Measurements from ENCODE around the gene INAVA.

DNA sequence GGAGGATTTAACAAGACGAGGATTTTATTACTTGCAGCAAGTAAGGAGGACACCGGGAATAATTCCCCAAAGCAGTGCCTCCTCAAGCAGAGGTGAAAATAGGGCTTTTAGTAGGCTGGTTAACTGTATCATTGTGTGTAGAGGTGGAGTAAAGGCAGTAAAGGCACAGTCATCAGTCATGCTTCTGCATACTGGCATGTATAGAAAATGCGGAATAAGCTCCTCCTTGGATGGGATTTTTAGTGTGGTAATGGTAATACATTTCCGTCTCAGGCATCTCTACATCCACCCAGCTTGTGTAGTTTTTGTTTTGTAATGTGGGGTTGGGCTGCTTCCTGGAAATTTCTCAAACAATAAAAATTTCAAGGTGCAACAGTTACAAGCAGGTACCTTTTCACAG lies 49.3 kb upstream of the INAVA start:
- TF ChIP-seq, protein P1, sequence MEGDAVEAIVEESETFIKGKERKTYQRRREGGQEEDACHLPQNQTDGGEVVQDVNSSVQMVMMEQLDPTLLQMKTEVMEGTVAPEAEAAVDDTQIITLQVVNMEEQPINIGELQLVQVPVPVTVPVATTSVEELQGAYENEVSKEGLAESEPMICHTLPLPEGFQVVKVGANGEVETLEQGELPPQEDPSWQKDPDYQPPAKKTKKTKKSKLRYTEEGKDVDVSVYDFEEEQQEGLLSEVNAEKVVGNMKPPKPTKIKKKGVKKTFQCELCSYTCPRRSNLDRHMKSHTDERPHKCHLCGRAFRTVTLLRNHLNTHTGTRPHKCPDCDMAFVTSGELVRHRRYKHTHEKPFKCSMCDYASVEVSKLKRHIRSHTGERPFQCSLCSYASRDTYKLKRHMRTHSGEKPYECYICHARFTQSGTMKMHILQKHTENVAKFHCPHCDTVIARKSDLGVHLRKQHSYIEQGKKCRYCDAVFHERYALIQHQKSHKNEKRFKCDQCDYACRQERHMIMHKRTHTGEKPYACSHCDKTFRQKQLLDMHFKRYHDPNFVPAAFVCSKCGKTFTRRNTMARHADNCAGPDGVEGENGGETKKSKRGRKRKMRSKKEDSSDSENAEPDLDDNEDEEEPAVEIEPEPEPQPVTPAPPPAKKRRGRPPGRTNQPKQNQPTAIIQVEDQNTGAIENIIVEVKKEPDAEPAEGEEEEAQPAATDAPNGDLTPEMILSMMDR (IDR thresholded peaks at IDR 0.05), result no peak
- TF ChIP-seq, protein P2, sequence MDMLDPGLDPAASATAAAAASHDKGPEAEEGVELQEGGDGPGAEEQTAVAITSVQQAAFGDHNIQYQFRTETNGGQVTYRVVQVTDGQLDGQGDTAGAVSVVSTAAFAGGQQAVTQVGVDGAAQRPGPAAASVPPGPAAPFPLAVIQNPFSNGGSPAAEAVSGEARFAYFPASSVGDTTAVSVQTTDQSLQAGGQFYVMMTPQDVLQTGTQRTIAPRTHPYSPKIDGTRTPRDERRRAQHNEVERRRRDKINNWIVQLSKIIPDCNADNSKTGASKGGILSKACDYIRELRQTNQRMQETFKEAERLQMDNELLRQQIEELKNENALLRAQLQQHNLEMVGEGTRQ (CRISPR knock-in tag; IDR thresholded peaks at IDR 0.05), result no peak
- TF ChIP-seq SMAD3 (CRISPR knock-in tag; IDR thresholded peaks at IDR 0.05; ENCODE audit: borderline replicate concordance) (no peak), ELF4 (CRISPR knock-in tag; IDR thresholded peaks at IDR 0.05; ENCODE audit: low read depth) (no peak), MXD4 (CRISPR knock-in tag; IDR thresholded peaks at IDR 0.05; ENCODE audit: borderline replicate concordance) (no peak), TP53 (CRISPR knock-in tag; IDR thresholded peaks at IDR 0.05) (no peak), JUN (CRISPR knock-in tag; IDR thresholded peaks at IDR 0.05) (no peak)
- TF ChIP-seq, protein P3, sequence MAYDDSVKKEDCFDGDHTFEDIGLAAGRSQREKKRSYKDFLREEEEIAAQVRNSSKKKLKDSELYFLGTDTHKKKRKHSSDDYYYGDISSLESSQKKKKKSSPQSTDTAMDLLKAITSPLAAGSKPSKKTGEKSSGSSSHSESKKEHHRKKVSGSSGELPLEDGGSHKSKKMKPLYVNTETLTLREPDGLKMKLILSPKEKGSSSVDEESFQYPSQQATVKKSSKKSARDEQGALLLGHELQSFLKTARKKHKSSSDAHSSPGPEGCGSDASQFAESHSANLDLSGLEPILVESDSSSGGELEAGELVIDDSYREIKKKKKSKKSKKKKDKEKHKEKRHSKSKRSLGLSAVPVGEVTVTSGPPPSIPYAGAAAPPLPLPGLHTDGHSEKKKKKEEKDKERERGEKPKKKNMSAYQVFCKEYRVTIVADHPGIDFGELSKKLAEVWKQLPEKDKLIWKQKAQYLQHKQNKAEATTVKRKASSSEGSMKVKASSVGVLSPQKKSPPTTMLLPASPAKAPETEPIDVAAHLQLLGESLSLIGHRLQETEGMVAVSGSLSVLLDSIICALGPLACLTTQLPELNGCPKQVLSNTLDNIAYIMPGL (CRISPR knock-in tag; IDR thresholded peaks at IDR 0.05), result no peak
- TF ChIP-seq, protein P4, sequence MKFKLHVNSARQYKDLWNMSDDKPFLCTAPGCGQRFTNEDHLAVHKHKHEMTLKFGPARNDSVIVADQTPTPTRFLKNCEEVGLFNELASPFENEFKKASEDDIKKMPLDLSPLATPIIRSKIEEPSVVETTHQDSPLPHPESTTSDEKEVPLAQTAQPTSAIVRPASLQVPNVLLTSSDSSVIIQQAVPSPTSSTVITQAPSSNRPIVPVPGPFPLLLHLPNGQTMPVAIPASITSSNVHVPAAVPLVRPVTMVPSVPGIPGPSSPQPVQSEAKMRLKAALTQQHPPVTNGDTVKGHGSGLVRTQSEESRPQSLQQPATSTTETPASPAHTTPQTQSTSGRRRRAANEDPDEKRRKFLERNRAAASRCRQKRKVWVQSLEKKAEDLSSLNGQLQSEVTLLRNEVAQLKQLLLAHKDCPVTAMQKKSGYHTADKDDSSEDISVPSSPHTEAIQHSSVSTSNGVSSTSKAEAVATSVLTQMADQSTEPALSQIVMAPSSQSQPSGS (CRISPR knock-in tag; IDR thresholded peaks at IDR 0.05; ENCODE audit: borderline replicate concordance, low read depth), result no peak
- TF ChIP-seq, protein P5, sequence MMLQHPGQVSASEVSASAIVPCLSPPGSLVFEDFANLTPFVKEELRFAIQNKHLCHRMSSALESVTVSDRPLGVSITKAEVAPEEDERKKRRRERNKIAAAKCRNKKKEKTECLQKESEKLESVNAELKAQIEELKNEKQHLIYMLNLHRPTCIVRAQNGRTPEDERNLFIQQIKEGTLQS (CRISPR knock-in tag; conservative IDR thresholded peaks at IDR 0.05), result no peak
- TF ChIP-seq, protein P6, sequence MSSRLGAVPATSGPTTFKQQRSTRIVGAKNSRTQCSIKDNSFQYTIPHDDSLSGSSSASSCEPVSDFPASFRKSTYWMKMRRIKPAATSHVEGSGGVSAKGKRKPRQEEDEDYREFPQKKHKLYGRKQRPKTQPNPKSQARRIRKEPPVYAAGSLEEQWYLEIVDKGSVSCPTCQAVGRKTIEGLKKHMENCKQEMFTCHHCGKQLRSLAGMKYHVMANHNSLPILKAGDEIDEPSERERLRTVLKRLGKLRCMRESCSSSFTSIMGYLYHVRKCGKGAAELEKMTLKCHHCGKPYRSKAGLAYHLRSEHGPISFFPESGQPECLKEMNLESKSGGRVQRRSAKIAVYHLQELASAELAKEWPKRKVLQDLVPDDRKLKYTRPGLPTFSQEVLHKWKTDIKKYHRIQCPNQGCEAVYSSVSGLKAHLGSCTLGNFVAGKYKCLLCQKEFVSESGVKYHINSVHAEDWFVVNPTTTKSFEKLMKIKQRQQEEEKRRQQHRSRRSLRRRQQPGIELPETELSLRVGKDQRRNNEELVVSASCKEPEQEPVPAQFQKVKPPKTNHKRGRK (CRISPR knock-in tag; IDR thresholded peaks at IDR 0.05; ENCODE audit: borderline replicate concordance), result no peak

Measured in WTC11 (cell line).